ENCODE measurements around the gene SLC6A8.

The SLC6A8 gene

GRCh38 chrX:153648358-153649177 is 39.2 kb upstream of the SLC6A8 start:
- no peak for DNase-seq (ENCODE audit: low read depth in 2 of 2)

- DNase-seq (ENCODE audit: low read depth in 2 of 2), result no peak
Observed at GRCh38 chrX:153649178-153649914, 38.4 kb upstream of the SLC6A8 start.

- DNase-seq (ENCODE audit: low read depth in 2 of 2), result no peak
Observed at GRCh38 chrX:153649915-153650782, 37.6 kb upstream of the SLC6A8 start.

- DNase-seq (ENCODE audit: low read depth in 2 of 2), result no peak
Observed at GRCh38 chrX:153650959-153651358, 36.8 kb upstream of the SLC6A8 start.

- DNase-seq (ENCODE audit: low read depth in 2 of 2), result no peak
Observed at GRCh38 chrX:153651540-153652079, 36.1 kb upstream of the SLC6A8 start.

GRCh38 chrX:153653556-153653955 is 34.2 kb upstream of the SLC6A8 start:
- no peak for DNase-seq (ENCODE audit: low read depth in 2 of 2)

- no peak for DNase-seq (ENCODE audit: low read depth in 2 of 2)
Observed at GRCh38 chrX:153657161-153657560, 30.6 kb upstream of the SLC6A8 start.

- no peak for DNase-seq (ENCODE audit: low read depth in 2 of 2)
Observed at GRCh38 chrX:153659268-153659667, 28.5 kb upstream of the SLC6A8 start.

- peak; percentile 22 to 32 for DNase-seq (ENCODE audit: low read depth in 2 of 2)
Observed at GRCh38 chrX:153662266-153662665, 25.5 kb upstream of the SLC6A8 start.

- DNase-seq (ENCODE audit: low read depth in 2 of 2), result no peak
Observed at GRCh38 chrX:153665726-153666306, 21.9 kb upstream of the SLC6A8 start.

GRCh38 chrX:153667281-153667955 is 20.3 kb upstream of the SLC6A8 start:
- DNase-seq (ENCODE audit: low read depth in 2 of 2), result no peak

- peak; percentile 38 to 64 for DNase-seq (ENCODE audit: low read depth in 2 of 2)
Observed at GRCh38 chrX:153667956-153668396, 19.8 kb upstream of the SLC6A8 start.

- no peak for DNase-seq (ENCODE audit: low read depth in 2 of 2)
Observed at GRCh38 chrX:153668423-153669173, 19.1 kb upstream of the SLC6A8 start.

- DNase-seq (ENCODE audit: low read depth in 2 of 2), result no peak
Observed at GRCh38 chrX:153669174-153669890, 18.4 kb upstream of the SLC6A8 start.

- DNase-seq (ENCODE audit: low read depth in 2 of 2), result no peak
Observed at GRCh38 chrX:153669901-153670731, 17.6 kb upstream of the SLC6A8 start.

- DNase-seq (ENCODE audit: low read depth in 2 of 2), result no peak
Observed at GRCh38 chrX:153670748-153671588, 16.8 kb upstream of the SLC6A8 start.
